Kidney glomerular epithelial cell (primary cell): ENCODE data around the gene STX18.
"Not testable (repeated sequence)": the region's sequence is repeated elsewhere in the genome, so short reads cannot be mapped to it uniquely, and the experiment has no call there.

Source experiments
- DNase-seq: peaks from one replicate; lab custom pipeline; 2025; lab: John Stamatoyannopoulos, UW

STX18 gene

DNA sequence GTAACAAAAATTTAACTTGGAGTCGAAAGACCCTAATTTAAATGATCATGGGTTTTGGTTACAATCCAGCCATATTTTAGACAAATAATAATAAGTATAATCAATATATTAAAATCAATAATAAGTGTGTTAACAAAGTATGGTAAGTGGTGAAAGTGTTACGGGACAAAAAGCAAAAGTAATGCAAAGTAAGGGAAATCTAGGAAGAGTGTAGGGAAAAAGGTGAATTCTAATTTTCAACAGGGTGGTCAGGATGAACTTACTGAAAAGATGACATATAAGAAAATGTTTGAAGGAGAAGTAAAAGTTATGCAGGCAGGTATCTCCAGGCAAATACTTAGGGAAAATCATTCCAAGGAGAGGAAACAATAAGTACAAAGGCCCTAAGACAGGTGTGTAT lies 32.3 kb downstream of the STX18 start:
- DNase-seq = no peak

GRCh38 chr4:4507923-4508322 lies 33.9 kb downstream of the STX18 start:
- DNase-seq = no peak

DNA sequence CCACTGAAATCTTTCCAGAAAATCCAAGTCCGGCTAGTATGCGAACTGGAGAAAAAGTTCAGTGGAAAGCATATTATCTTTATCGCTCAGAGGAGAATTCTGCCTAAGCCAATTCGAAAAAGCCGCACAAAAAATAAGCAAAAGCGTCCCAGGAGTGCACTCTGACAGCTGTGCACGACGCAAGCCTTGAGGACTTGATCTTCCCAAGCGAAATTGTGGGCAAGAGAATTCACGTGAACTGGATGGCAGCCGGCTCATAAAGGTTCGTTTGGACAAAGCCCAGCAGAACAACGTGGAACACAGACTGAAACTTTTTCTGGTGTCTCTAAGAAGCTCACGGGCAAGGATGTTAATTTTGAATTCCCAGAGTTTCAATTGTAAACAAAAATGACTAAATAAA lies 34.4 kb downstream of the STX18 start:
- no peak for DNase-seq

GRCh38 chr4:4506961-4507360 lies 34.9 kb downstream of the STX18 start:
- DNase-seq = no peak

DNA sequence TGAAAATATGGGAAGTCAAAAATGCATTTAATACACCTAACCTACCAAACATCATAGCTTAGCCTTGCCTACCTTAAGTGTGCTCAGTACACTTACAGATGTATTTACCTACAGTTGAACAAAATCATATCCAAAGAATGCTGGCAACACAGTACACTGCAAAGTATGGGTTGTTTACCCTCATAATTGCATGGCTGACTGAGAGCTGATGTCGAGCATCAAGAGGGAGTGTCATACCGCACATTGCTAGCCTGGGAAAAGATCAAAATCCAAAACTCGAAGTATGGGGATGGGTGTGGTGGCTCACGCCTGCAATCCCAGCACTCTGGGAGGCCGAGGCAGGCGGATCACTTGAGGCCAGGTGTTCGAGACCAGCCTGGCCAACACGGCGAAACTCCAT lies 36.6 kb downstream of the STX18 start:
- not testable (repeated sequence) for DNase-seq

DNA sequence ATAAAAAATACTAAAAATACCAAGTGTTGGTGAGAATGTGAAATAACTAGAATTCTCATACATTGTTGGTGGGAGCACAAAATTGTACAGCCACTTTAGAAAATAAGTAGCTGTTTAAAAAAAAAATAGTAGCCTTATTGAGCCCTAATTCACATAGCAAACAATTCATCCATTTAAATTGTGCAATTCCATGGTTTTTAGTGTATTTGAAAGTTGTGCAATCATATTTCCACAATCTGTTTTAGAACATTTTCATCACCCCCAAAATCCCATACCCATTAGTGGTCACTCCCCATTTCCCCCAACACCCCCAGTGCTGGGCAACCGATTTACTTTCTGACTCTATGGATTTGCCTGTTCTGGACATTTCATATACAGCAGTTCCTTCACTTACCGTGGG lies 37.1 kb downstream of the STX18 start:
- DNase-seq = no peak

GRCh38 chr4:4502694-4503311 lies 39.0 kb downstream of the STX18 start:
- DNase-seq = no peak

- no peak for DNase-seq
Observed at GRCh38 chr4:4501679-4502078, 40.2 kb downstream of the STX18 start.

DNA sequence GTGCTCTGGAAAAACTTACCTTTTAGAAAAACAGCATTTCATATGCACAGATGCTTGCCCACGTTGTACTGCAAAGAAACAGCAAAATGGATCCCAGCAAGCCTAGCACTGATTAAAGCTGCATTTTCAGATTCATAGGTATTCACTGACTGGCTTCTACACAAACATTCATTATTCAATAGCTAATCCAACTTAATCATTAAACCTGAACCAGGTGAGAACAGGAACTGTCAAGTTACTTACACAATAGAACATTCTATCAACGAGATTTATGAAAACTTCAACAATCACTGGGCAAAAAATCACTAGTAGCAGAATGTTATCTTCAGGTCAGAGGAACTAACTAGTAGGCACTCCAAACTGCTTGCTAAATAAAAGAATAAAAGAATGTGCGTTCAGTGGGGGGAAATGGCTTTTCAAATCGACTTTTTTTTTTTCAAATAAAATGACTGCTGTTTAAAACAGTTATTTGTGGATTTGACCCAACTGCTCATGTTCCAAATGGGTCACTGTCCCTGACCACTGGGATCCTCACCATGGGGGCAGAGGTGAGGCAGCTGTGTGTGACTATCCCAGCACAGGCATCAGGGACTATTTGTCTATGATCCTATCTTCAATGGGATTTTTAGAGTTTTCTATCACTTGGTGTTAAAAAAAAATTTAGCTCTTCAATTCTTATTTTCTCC lies 42.3 kb downstream of the STX18 start:
- DNase-seq = no peak

DNA sequence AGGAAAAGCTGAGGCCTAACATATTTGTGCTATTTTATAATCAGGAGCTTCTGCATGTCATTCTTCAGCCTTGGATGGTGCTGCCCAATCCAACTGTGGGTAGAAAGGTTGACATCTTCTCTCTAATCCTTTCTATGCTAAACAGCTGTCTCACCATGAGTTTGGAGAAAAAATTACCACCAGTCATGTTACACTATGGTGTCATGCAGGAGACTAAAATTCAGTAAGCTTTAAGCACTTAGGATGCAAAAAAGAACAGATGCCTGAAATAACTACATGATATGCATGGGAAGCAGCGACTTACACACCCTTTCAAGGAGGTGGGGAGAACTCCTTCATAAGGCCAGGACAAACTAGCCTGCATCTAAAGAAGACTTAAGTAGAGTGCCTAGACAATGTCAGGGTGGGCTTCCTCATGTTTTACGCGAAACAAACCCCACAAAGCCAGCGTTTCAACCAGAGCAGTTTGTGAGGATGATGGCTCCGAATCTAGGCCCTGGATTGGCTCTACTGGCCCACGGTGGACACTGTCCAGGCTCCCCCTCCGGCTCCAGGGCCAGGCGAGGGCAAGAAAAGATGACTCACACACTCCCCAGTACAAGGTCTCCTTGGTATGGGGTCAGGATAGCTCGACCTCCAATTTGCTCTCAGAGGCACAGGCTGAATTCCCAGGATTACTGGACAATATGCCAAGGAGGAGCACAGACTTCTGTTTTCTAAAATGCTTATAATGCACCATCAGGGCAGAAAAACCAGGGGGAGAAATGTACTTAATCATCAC lies 45.1 kb downstream of the STX18 start:
- DNase-seq = no peak

DNA sequence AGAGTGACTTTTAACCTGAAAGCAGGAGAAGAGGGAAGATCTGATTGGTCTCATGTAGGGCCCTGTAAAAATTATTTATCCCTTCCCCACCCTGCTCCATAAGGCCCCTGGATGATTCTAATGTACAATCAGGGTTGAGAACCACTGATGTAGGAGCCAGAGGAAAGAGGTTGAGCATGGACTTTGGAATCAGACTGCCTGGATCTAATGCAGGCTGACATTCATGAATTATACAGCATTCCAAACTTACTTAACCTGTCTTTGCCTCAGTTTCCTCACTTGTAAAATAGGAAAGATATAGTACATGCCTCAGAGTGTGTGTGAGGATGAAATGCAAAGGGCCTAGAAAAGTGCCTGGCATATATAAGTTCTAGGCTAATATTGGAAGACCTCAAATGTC lies 47.0 kb downstream of the STX18 start:
- no peak for DNase-seq

- peak; percentile 24 for DNase-seq
Observed at GRCh38 chr4:4492161-4492847, 49.5 kb downstream of the STX18 start.

DNA sequence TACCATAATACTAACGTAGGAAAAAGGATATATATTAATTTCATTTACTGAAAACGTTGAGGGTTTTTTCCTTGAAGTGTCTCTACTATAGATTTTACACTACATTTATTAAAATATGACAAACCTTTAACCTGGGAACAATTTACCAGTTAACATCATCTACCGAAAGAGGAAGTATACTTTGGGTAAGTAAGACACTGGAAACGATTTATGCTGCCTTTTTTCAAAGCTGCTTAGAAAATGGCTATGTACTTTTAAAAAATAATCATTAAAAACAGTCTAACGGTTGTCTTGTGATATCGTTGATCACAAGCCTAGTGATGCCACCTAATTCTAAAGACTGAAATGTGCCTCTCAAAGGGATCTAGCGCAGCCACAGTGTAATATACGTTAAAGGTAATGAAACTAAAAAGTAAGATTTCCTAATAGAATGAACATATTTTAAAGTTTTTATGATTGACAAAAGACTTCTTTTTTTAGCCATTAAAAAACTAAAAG lies 50.4 kb downstream of the STX18 start:
- no peak for DNase-seq

DNA sequence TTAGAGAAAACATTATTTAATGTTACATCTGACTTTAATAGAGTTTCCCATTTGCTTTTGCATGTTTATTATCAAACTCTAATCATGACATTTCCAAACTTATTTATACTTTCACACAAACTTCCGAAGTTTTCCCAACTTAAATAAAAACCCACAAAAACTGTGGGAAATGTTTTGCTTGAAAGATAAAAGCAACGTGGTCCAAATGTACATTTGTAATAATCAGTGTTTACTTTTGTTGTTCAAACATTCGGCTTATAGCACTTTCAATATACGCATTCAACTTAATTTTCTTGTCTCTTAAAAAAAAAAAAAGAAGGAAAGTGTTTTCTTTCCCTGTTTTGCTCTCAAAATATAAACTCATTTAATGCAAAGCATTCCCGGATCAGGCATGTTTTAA lies 51.0 kb downstream of the STX18 start:
- no peak for DNase-seq

DNA sequence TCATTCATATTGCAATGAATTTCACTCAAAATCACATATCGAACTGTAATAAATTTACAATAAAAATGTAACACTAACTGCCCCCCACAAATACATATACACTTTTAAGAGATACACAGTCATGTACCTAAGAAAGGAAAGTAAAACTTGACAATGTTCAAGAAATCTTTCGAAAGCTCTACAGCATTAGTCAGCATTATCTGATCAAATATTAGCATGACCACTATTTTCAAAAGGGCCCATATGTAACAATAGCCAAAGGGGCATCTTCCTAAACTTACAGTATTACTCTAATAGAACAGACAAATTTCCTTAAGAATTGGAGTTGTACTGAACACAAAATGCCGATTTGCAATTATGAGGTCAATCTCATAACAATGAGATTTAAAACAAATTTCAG lies 51.8 kb downstream of the STX18 start:
- no peak for DNase-seq

- DNase-seq = peak; percentile 70
Observed at GRCh38 chr4:4488405-4489404, 53.1 kb downstream of the STX18 start.

- DNase-seq = no peak
Observed at GRCh38 chr4:4486969-4487368, 54.9 kb downstream of the STX18 start.

DNA sequence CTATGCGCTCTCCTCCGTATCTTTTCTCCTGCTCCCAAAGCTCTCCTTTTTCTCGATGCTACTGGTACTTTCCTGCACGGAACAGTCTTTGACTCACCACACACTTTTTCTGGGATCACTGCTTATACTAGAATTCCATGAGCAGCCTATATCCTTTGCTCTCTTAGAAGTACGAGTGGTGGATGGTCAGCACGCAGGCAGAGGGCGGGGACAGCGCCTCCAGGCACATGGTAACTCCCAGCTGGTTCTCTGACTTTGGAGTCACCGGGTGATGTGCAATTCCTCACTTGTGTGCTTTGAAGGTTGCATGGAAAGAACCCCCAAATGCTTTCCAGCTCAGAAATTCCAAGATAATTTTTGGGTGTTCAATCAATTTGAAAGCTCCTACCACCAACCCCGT lies 56.0 kb downstream of the STX18 start:
- DNase-seq = no peak

DNA sequence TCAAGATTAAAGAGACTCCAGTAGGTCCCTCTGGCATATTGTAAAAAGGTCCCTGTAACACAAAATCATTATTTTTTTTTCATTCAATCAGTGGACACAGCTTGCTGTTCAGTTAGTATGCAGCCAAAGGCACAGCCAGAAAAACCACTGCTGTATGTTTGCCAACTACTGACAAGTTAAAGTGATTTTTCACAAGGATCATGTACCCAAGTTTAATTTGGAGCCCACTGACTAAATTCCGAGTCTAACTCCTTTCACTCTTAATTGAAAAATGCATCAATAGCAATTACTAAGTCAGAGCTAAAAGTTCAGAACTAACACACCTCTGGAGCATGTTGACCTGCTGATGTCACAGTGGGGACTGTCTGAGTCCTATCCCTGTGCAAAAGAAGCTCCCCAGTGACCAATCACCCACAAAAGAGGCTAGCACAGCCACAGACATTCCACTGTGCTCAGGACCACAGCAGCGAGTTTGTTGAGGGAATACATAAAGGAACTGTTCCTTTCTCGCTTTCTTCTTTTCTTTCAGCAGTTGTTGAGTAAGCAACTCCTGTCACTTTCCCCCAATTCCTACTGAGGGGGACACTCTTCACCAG lies 60.4 kb downstream of the STX18 start:
- no peak for DNase-seq

DNA sequence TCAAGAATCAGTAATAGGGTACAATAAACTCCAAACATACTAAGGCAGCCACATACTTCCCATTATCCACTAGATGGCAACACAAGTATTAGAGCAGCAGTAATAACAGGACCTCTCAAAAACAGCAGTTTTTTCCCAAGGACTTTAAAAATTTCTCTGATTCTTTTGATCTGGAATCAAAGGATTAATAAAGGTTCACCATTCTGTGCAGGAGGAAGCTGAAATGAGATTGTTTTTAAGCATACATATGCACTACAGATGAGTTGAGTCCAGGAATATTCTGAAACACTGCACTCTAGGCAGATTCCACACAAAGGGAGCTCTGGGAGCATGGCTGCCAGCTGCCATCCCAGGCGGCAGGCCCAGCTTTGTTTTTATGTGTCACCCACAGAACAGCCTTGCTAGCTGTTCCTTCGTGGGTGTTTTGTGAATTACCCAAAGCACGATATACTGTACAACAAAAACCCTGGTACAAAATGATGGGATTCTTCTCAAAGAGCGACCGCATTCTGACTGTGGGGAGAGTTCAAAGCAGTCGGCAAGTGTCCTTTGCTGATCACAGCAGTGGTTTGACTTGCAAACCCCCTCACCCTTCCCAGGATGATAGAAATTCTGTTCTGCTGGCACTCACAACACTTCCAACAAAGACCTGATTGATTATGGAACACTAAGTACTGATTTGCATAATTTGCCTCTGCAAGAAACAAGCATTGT lies 61.0 kb downstream of the STX18 start:
- DNase-seq = no peak
